Measurements from ENCODE around the gene NAV2.

GRCh38 chr11:20015101-20015500 lies 302.5 kb downstream of the NAV2 start:
- TF ChIP-seq CTCF (optimal IDR thresholded peaks at IDR 0.05 in 1 of 3, IDR thresholded peaks at IDR 0.05 in 1 of 3, conservative IDR thresholded peaks at IDR 0.05 in 1 of 3; ENCODE audit: extremely low read depth in 1 of 3, insufficient read depth in 2 of 3, low read length in 3 of 3) (no peak), EZH2 (IDR thresholded peaks at IDR 0.05; ENCODE audit: low read length) (no peak)
